Testis (tissue), 3 donors: ENCODE data around the gene TFB1M. TPM values are rescaled to one million over a fixed set of nuclear protein-coding genes. Genes with fewer than 3 reads are reported as not detected.
"Not testable (repeated sequence)": the region's sequence is repeated elsewhere in the genome, so short reads cannot be mapped to it uniquely, and the experiment has no call there.

Experiments used
- DNase-seq: peaks from one replicate; pipeline ENCODE4 v3.0.0-alpha.2; 2019
- H3K27ac ChIP-seq, 2 donors: fragments of 200-600 bp; sonication (generic); one replicate each; pipeline ENCODE4 v1.5.1; 2019
- H3K27me3 ChIP-seq: fragments of 200-600 bp; sonication (generic); one replicate; pipeline ENCODE4 v1.5.1; 2019
- H3K36me3 ChIP-seq: fragments of 200-600 bp; sonication (generic); one replicate; pipeline ENCODE4 v1.5.1; 2017; ENCODE audit warnings: low read depth; ENCODE audit errors: missing control alignments
- H3K4me1 ChIP-seq: fragments of 200-600 bp; sonication (generic); one replicate; pipeline ENCODE4 v1.5.1; 2019
- H3K4me3 ChIP-seq, 2 donors: fragments of 200-600 bp; sonication (generic); one replicate each; pipeline ENCODE4 v1.5.1; 2017 to 2019
- H3K9me3 ChIP-seq: fragments of 200-600 bp; sonication (generic); one replicate; pipeline ENCODE4 v1.5.1; 2017
- CTCF ChIP-seq, 3 experiments: fragments of 450-650 bp in 2 of 3; fragments of 200-600 bp in 1 of 3; sonication (generic) in 1 of 3; IDR thresholded peaks; one replicate each; pipeline ENCODE4 v1.5.1; 2016 to 2019; ENCODE audit warnings: antibody characterized with exemption in 3 of 3, mild to moderate bottlenecking in 2 of 3, moderate library complexity in 1 of 3
- POLR2A ChIP-seq: fragments of 450-650 bp; IDR thresholded peaks from one replicate; pipeline ENCODE4 v1.6.1; 2017; ENCODE audit warnings: antibody characterized with exemption, mild to moderate bottlenecking, moderate library complexity
- WGBS, 2 donors: methylation state at CpG; one replicate each; pipeline ENCODE4 v1.1.5; 2018; 5-methylcytosine and 5-hydroxymethylcytosine counted together
- intact Hi-C: fragments of 100-400 bp; cut with DNase I; formaldehyde crosslinking; loops from one replicate; pipeline ENCODE4 v1.15.1; 2023; ENCODE audit warnings: low total_unique reads
- polyA plus RNA-seq: library from polyadenylated mRNA; stranded (reverse); fragments of 350-450 nt; fragmentation: Illumina TruSeq; extraction: RNeasy Lipid Tissue Mini Kit (QIAGEN cat#74804); gene quantifications from one replicate; pipeline ENCODE4 v1.2.3, GENCODE V29; 2014; ENCODE audit warnings: low read depth, low replicate concordance; ENCODE audit not compliant: insufficient read depth
- total RNA-seq, 2 donors: library from RNA; depleted of rRNA; stranded (reverse); fragments of >200 nt; gene quantifications; one replicate each; pipeline ENCODE4 v1.2.3, GENCODE V29; 2016

The TFB1M gene
- total and polyA plus RNA-seq, 3 donors from 2014 or later, result 32.2 to 47.1 (median 36.1) TPM

- Histone ChIP-seq H3K27ac (peak overlapping the region in 1 of 2 donors; percentile 61), H3K27me3 (no peaks in the 10 kb centered on the region), H3K36me3 (no peaks in the 10 kb centered on the region), H3K4me3 (no peak overlapping the region), H3K9me3 (no peaks in the 10 kb centered on the region), H3K4me1 (peaks cover 21% of the 10 kb centered on the region)
- DNase-seq, result no peak
- 54 to 59% methylated on average over 8 of the region's 8 CpGs for WGBS, 2 donors
- no peak for TF ChIP-seq CTCF (IDR thresholded peaks at IDR 0.05)
- TF ChIP-seq POLR2A, result no peak
- intact Hi-C loops, result no loop called here
Observed at GRCh38 chr6:155272353-155273232, 41.7 kb downstream of the TFB1M start.

GRCh38 chr6:155271145-155271544, 43.1 kb downstream of the TFB1M start:
- no peaks in the 10 kb centered on the region for H3K27me3 ChIP-seq
- peaks cover 21% of the 10 kb centered on the region for H3K4me1 ChIP-seq
- DNase-seq, result no peak
- no peak overlapping the region for H3K4me3 ChIP-seq
- TF ChIP-seq CTCF (IDR thresholded peaks at IDR 0.05) (no peak), POLR2A (no peak)
- H3K9me3 ChIP-seq, result no peaks in the 10 kb centered on the region
- H3K27ac ChIP-seq, result no peak overlapping the region
- intact Hi-C loops, result no loop called here
- no peaks in the 10 kb centered on the region for H3K36me3 ChIP-seq

GRCh38 chr6:155270561-155271091, 43.7 kb downstream of the TFB1M start:
- 87 to 93% methylated on average over 7 of the region's 7 CpGs for WGBS, 2 donors
- Histone ChIP-seq H3K36me3 (no peaks in the 10 kb centered on the region), H3K9me3 (no peaks in the 10 kb centered on the region), H3K4me1 (peaks cover 19% of the 10 kb centered on the region), H3K27me3 (no peaks in the 10 kb centered on the region), H3K27ac (no peak overlapping the region), H3K4me3 (no peak overlapping the region)
- intact Hi-C loops, result no loop called here
- TF ChIP-seq POLR2A, result no peak
- TF ChIP-seq CTCF (IDR thresholded peaks at IDR 0.05), result no peak
- DNase-seq, result no peak

- TF ChIP-seq CTCF (IDR thresholded peaks at IDR 0.05) (no peak), POLR2A (no peak)
Observed at GRCh38 chr6:155269765-155270164, 44.5 kb downstream of the TFB1M start.

GRCh38 chr6:155268088-155268867, 46.0 kb downstream of the TFB1M start:
- intact Hi-C loops, H3K27ac ChIP-seq, H3K9me3 ChIP-seq, DNase-seq, H3K27me3 ChIP-seq, H3K4me3 ChIP-seq, H3K36me3 ChIP-seq: not testable (repeated sequence)
- H3K4me1 ChIP-seq, result peaks cover 13% of the 10 kb centered on the region
- WGBS, 2 donors, result 77 to 79% methylated on average over 3 to 5 of the region's 5 CpGs

More at GRCh38 chr6:155269765-155270164, 44.5 kb downstream of the TFB1M start:
- no peak overlapping the region for H3K4me3 ChIP-seq
- no peak for DNase-seq
- intact Hi-C loops, result no loop called here
- no peaks in the 10 kb centered on the region for H3K36me3 ChIP-seq
- H3K9me3 ChIP-seq, result no peaks in the 10 kb centered on the region
- H3K4me1 ChIP-seq, result peaks cover 16% of the 10 kb centered on the region
- H3K27ac ChIP-seq, result no peak overlapping the region
- H3K27me3 ChIP-seq, result no peaks in the 10 kb centered on the region
- WGBS, 2 donors, result 95 to 98% methylated on average over 3 of the region's 3 CpGs
